Activated CD8-positive, alpha-beta T cell treated with anti-CD3 and anti-CD28 coated beads, Interleukin-2, amount 10 ng/mL, durations not matched to agents 7 days and 5 days (primary cell): Measurements from ENCODE around the gene RPL23. TPM values are rescaled to one million over a fixed set of nuclear protein-coding genes. Genes with fewer than 3 reads are reported as not detected.

Experiments used
- microRNA-seq: library from miRNA; unstranded; fragments of <30 nt; microRNA quantifications from one replicate; pipeline ENCODE4 v1.2.0, GENCODE V29; 2022
- total RNA-seq, 2 experiments: library from RNA; stranded (reverse); gene quantifications; one replicate each; pipeline ENCODE4 v1.2.3, GENCODE V29; 2021

Gene RPL23
- total RNA-seq, 2 experiments from 2014 or later = 1,130 to 1,164 TPM

Small RNA genes within 50 kb of the gene (microRNA-seq; reads per million reads assigned to microRNA genes)
- not detected for gene MIR4727

Other genes starting within 250 kb of the RPL23 start
- under 1 TPM in 1 of 2 experiments, not detected in 1; 0.34 TPM for gene SRCIN1, start 247.8 kb downstream of the RPL23 start, total RNA-seq
- gene EPOP, start 178.8 kb downstream of the RPL23 start, total RNA-seq = 10 to 100 TPM; 11.4 to 11.6 TPM
- gene MLLT6, start 148.4 kb downstream of the RPL23 start, total RNA-seq = 100 to 1,000 TPM; 211 to 219 TPM
- gene CISD3, start 123.4 kb downstream of the RPL23 start, total RNA-seq = 10 to 100 TPM; 48.2 to 56.1 TPM
- gene PCGF2, start 105.4 kb downstream of the RPL23 start, total RNA-seq = under 1 TPM; 0.63 to 0.70 TPM
- gene PSMB3, start 101.0 kb downstream of the RPL23 start, total RNA-seq = 100 to 1,000 TPM; 251 to 252 TPM
- gene PIP4K2B, start 54.2 kb downstream of the RPL23 start, total RNA-seq = 10 to 100 TPM; 49.9 to 51.4 TPM
- 10 to 100 TPM; 29.6 to 30.9 TPM for gene CWC25, start 28.4 kb downstream of the RPL23 start, total RNA-seq
- gene LASP1, start 16.3 kb upstream of the RPL23 start, total RNA-seq = 100 to 1,000 TPM; 268 to 276 TPM
- gene FBXO47, start 113.7 kb upstream of the RPL23 start, total RNA-seq = not detected